Measurements from ENCODE around the gene PKD1L1.
"Not testable (repeated sequence)": the region's sequence is repeated elsewhere in the genome, so short reads cannot be mapped to it uniquely, and the experiment has no call there.

PKD1L1 gene

DNA sequence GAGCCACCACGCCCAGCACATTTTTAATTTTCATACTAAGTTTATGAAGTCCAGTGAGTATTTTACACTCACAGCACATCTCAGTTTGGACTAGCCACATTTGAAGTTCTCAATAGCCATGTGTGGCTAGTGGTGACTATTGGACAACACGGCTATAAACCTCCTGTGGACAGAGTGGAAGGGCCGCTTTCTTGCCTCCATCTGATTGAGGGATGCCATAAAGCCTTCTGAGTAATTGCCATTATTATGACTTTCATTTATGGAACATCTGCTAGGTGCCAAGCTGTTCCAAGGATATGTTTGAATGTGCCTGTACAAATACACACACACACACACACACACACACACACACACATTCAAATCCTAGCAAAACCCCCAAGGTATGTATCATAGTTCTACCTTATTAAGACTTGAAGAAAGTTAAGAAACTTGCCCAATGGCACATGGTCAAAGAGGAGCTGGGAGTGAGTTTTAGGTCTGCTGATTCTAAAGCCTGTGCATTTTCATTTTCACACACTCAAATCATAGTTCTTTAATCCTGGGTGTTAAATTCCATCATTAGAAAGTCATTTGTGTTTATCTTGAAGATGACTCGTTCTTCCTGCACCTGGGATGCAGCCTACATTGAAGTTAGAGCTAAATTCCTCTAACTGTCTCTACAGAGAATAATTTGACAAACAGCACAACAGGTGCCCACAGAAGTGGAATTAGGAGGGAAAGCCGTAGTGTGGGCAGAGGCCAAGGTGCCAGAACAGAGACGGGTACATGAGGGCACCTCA lies 143.3 kb downstream of the PKD1L1 start:
- no peak for FAIRE-seq

DNA sequence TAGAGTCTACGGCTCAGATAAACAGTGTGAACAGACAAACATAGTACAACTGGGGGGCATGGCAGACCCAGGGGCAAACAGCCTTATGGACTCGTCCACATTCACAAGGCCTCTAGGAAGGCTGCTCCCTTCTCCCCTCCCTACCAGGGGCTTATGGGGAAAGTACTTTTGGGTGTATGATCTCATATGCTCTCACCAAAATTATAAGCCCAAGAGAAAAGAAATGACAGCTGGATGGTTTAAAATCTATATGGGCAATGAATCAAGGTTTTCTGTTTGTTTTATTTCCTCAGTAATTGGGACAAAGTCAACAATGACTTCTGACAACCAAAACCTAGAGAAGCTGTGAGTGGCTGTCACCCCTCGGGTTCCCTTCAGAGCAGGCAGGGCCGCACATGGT lies 144.4 kb downstream of the PKD1L1 start:
- DNase-seq (ENCODE audit: insufficient read length, low spot score) (no peak), FAIRE-seq (no peak)

More for the DNA sequence above, 143.3 kb downstream of the PKD1L1 start:
- no peak for DNase-seq (ENCODE audit: insufficient read length, low spot score)

DNA sequence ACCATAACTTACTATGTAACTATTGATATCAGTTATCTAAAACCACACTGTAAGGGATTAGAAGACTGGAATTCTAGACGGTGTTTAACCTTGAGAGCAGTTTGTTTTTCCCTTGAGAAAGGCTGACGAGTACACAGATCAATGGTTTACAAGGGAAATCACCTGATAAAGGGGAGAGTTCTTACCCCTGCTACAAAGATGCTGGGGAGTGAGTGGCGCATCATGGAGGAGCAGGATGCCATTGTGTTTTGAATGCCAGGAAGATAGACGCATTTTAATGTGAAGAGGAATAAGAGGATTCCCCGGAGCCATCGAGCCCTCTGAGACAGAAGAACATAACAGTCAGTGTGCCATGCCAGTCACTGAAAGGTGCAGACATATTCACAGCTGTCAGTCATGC lies 145.2 kb downstream of the PKD1L1 start:
- FAIRE-seq (no peak), DNase-seq (ENCODE audit: insufficient read length, low spot score) (no peak)

DNA sequence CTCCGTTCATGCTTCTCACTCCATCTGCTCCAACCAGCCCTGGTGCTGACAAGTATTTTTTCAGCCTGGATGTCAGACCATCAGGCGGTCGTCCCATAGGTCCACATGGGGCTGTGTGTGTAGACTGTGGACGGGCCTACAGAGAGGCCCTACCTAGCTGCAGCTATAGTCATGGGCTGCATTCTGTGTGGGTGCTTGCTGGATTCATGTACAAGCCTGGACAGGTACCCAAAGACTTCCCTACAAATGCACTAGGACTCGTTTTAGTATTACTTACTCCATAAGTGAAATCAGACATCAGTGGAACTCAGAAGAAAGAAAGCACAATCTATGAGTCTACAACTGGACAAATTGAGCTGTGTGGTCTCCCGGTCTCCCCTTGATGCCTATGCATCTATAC lies 146.8 kb downstream of the PKD1L1 start:
- DNase-seq (ENCODE audit: insufficient read length, low spot score) (no peak), FAIRE-seq (no peak)

DNA sequence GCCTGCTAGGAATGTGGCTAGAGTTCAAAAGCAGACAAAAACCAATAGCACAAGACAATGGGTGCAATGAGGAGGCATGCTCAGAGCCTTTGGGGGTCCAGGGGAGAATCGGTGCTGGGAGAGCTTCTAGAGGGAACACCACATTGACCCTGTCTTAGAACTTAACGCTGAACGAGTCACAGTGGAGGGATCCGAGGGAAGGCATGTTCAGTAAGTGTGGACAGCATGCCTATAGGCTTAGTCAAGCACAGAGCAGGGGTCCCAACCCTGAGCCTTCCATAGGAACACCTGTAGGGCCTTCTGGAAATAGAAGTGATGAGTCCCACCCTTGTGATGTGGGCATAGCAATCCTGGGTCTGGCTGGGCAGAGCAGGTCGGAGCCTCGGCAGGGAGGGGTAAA lies 148.7 kb downstream of the PKD1L1 start:
- FAIRE-seq (no peak), DNase-seq (ENCODE audit: insufficient read length, low spot score) (no peak)

DNA sequence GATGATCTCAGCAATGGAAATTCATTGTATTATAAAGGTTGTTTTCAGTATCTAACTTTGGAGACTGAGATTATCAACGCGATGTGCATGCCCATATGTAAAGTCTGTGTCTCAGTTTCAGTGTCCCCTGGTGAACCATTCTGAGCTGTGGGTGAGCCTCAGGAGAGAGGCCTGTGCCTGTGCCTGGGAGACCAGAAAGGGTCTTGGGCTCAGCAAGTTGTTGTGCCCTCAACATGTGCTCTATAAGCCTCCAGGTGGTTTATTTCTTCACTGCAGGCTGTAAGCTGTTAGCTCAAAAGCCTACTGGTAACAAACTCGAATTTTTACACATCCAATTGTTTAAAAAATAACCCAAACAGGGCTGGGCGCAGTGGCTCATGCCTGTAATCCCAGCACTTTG lies 151.9 kb downstream of the PKD1L1 start:
- no peak for DNase-seq (ENCODE audit: insufficient read length, low spot score)

DNA sequence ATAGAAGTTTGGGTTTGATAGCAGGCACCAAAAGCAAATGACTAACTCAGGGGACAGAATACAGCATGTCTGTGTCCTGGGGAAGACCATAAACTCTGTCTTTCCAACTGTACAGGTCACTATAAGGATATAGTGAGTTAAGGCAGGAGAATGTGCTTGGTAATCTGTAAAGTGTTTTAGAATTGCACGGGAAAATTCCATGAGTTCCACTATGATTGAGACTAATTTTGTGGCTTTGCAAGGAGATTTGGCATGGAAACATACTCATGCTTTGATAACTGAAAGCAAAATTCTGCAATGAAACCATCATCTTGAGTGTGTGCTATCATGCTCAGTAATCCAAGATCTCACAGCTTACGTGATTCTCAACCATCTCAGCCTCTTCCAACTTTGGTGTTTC lies 152.6 kb downstream of the PKD1L1 start:
- FAIRE-seq (peak; percentile 51), DNase-seq (ENCODE audit: insufficient read length, low spot score) (no peak)

More for the DNA sequence above, 151.9 kb downstream of the PKD1L1 start:
- no peak for FAIRE-seq

DNA sequence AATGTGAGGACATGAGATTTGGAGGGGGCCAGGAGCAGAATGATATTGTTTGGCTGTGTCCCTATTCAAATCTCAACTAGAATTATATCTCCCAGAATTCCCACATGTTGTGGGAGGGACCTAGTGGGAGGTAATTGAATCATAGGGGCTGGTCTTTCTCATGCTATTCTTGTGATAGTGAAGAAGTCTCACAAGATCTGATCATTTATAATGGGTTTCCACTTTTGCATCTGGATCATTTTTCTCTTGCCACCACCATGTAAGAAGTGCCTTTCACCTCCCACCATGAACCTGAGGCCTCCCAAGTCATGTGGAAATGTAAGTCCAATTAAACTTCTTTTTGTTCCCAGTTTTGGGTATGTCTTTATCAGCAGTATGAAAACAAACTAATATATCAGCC lies 153.1 kb downstream of the PKD1L1 start:
- FAIRE-seq; DNase-seq (ENCODE audit: insufficient read length, low spot score): not testable (repeated sequence)

DNA sequence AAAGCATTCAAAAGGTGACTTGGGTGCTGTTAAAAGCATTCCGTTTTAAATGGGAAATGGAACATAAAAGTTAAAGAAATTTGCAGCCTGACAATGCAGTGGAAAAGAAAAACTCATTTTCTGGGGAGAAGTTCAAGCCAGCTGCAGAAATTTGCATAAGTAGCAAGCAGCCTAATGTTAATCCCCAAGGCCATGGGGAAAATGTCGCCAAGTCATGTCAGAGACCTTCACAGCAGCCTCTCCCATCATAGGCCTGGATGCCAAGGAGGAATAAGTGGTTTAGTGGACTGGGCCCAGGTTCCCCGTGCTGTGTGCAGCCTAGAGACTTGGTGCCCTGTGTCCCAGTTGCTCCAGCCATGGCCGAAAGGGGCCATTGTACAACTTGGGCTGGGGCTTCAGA lies 154.2 kb downstream of the PKD1L1 start:
- no peak for FAIRE-seq
- DNase-seq (ENCODE audit: insufficient read length, low spot score), result no peak

DNA sequence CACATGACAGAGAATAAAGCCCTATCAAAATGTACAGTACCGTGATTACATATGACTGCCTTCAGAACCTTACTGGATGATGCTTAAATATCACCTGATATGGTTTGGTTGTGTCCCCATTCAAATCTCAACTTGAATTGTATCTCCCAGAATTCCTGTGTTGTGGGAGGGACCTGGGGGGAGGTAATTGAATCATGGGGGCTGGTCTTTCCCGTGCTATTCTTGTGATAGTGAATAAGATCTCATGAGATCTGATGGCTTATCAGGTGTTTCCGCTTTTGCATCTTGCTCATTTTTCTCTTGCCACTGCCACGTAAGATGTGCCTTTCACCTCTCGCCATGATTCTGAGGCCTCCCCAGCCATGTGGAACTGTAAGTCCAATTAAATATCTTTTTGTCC lies 155.1 kb downstream of the PKD1L1 start:
- not testable (repeated sequence) for DNase-seq (ENCODE audit: insufficient read length, low spot score); FAIRE-seq

DNA sequence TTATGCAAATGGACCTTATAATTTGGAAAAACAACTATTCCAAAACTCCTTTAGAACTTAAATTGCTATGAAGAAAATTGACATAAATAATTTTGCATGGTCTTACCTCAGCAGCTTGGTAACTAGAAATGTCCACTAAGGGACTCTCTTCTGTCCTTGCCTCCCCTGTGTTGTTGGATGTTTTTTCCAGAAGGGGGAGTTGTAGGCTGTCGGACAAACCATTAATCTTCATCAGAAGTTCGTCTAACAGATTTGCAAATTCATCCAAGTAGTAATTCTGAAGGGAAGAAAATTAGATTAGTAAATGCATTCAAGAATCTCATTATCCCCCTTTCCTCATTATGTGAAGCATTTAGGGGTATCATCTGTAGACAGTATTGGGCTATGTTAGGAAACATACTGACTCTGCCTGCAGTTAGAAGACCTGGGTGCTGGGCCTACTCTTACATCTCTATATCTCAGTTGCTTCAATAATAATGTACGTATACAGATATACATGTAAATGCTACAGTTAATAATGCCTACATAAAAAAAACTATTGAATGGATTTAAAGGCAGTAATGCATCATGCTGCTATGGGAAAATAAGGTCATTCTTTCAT lies 155.6 kb downstream of the PKD1L1 start:
- no peak for DNase-seq (ENCODE audit: insufficient read length, low spot score)
- FAIRE-seq, result no peak

DNA sequence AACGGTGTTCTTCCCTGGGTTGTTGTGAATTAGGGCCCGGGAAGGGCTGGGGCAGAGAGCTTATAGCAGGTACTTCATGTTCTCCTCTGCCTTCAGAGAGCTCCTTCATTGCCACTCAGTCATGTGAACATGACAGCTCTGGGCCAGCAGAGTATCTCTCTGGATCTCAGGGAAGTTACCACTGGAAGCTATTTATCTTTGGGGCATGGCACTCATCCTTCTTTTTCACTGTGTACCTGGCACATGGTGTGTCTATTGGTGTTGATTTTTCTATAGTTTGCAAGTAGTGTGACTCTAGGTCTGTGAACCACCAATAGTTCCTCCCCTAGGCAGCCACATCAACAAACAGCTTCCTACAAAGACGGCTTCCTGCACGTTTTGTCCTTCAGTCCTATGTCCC lies 156.6 kb downstream of the PKD1L1 start:
- DNase-seq (ENCODE audit: insufficient read length, low spot score) (no peak), FAIRE-seq (no peak)

DNA sequence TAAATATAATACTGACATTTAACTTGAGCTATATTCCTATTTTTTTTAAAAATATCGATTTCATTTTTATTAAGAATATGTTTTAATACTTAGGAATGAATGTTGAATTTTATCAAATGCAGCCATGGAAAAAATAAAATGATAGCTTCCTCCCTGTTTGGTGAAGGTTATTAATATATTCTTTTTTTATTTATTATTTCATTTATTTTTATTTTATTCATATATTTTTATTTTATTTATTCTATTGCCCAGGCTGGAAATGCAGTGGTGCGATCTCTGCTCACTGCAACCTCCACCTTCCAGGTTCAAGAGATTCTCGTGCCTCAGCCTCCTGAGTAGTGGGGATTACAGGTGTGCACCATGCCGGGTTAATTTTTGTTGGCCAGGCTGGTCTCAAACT lies 160.2 kb downstream of the PKD1L1 start:
- no peak for DNase-seq (ENCODE audit: insufficient read length, low spot score)
- FAIRE-seq, result no peak

DNA sequence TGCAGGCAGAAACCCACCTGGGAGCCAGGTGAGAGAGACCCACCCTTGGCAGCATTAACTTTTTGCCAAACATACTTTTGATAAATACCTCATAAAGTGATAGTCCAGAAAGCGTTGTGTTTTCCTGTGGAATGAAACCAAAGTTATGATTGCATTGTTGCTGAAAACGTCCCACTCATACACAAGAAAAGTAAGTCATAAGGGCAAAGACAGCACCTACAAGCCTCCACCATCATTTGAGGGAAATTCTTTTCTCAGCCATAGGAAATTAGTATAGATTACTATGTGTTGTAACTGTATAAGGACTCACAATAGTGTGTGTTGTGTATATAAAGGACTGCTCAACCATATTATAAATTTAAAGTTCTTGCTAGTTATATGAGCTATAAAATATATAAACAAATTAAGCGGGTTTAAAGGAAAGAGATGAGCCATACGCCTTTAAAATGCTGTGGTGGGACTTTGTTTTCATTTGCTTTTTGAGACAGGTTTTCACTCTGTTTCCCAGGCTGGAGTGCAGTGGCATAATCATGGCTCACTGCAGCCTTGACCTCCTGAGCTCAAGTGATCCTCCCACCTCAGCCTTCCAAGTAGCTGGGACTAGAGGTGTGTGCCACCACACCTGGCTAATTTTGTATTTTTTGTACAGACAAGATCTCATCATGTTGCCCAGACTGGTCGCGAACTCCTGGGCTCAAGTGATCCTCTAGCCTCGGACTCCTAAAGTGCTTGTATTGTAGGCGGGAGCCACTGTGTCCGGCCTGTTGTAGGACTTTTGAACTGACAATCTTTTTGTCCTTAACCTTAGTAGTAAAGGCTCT lies 160.8 kb downstream of the PKD1L1 start:
- DNase-seq (ENCODE audit: insufficient read length, low spot score) (no peak), FAIRE-seq (no peak)

DNA sequence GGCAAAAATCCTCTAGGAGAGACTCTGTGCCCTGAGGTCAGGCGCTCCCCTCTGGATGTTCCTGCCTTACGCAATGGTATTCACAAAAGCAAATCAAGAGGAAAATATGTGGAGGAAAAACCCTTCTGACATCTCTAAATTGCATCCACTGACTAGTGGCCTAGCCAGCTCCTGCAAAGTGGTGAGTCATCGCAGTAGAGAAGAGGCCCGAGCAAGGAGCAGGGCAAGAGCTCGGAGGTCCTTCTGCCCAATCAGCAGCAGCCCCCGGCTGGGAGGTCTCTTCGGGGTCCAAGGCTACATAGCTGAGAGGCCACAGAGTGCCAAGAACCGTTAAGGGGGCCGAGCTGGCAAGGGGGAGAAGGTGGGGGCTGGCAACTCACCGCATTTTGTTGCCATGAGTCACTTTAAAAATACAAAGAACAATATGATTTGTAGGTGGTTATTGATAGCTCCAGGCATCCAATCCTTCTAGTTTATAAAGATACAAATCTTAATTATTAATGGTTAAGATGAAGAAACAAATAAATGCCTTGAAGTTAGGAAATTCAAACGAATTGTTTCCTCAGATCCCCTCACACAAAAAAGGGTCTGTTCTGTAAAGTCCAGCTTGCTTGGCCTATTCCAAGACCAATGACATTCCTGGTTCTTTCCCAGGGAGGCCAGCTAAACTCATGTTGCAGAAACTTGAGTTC lies 161.6 kb downstream of the PKD1L1 start:
- FAIRE-seq (peak; percentile 63), DNase-seq (ENCODE audit: insufficient read length, low spot score) (peak; percentile 91)

DNA sequence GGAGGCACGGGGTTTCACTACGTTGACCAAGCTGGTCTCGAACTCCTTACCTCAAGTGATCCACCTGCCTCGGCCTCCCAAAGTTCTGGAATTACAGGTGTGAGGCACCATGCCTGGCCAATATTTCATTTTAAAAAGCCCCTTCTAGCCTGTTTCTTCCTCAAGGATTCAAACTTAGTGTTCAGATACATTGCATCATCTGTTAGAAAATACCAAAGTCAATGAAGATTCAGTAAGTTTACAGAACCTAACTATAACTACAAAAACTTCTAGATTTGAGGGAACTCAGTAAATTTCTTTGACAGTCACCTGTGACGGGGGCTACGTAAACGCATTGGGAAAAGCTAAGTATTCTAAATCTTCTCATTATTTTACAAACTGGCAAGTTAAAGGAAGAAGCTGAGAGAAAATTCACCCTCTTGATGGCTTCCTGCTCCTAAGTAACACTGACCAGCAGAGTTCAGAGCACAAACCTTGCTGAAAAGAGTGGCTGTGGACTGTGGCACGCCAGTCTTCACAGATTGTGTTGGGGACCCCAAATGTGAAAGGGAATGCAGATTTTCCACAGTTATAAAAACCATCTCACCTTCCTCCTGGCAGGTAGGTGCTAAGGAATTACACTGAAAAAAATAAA lies 162.2 kb downstream of the PKD1L1 start:
- DNase-seq (ENCODE audit: insufficient read length, low spot score) (no peak), FAIRE-seq (no peak)

DNA sequence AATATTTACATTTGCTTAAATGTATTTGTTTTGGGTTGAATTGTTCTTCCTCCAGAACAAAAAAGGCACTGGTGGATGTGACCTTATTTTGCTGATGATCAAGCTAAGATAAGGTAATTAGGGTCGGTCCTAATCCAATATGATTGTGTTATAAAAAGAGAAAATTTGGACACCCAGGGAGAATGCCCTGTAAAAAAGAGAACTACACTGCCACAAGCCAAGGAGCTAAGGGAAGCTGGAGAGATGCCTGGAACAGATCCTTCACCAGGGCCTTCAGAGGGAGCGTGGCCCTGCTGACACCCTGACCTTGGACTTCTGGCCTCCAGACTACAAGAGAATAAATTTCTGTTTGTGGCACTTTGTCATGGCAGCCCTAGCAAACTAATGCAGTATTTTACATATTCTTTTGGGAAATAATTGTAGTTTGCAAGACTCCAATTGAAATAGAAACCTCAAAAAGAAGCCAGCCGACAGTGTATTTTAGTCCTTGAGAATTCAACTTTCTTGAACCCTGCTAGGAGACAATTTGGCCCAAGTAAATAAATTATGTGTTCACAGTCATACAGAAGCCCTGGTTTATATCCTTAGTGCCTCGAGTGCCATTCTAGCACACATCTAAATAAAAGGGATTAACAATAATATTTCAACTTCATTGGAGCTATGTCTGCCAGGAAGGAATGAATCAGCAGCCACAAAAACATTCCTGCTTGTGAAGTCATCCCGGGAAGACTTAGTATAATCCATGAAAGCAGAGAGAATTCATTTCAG lies 164.6 kb downstream of the PKD1L1 start:
- DNase-seq (ENCODE audit: insufficient read length, low spot score) (peak; percentile 65), FAIRE-seq (no peak)

DNA sequence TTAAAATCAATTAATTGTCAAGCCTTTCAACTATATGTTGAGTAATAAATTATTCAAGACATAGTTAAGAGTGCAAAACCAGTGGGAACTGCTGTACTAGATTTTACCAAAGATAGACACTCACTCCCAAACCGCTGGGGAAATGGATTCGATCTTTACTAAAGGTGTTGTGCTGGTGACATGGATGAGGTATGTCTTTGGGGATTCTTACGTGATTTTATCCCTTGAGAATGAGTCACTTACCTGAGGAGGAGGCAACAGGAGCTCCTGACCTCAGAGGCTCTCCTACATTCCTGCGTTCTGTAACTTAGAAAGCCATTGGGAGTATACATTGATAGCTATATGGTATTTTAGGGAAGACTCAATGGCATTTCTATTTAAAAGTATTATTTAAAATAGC lies 165.5 kb downstream of the PKD1L1 start:
- FAIRE-seq (no peak), DNase-seq (ENCODE audit: insufficient read length, low spot score) (no peak)

DNA sequence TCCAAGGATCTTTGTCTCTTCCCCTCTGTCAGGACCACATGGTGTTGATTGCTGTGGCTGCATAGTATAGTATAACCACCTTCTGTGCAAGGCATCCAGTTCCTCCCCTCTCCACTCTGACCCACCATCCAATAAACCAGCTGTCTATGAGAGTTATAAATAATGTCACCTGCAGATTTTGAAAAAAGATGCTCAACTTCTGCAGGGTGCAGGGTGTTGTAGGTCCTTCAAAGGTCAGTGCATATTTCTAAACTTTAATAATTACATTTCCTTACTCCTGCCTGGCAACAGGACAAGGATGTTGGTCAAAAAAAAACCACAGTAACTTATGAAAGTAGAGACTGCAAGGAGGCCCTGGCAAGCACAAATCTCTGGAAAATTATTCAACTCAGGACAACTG lies 166.2 kb downstream of the PKD1L1 start:
- FAIRE-seq (peak; percentile 36), DNase-seq (ENCODE audit: insufficient read length, low spot score) (no peak)

DNA sequence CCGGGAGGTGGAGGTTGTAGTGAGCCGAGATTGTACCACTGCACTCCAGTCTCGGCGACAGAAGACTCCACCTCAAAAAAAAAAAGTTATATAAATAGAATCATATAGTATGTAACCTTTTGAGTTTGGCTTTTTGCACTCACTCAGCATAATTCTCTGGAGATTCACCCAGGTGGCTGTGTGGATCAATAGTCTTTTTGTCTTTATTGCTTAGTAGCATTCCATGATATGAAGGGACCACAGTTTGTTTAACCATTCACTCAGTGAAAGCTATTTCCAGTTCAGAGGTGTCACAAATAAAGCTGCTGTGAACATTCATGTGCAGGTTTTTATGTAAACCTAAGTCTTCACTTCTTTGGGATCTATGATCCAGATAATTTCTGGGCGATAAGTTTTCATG lies 167.7 kb downstream of the PKD1L1 start:
- no peak for FAIRE-seq
- no peak for DNase-seq (ENCODE audit: insufficient read length, low spot score)

Measured in HTR-8/SVneo (cell line).